GM12878 (cell line): Measurements from ENCODE around the gene EGR4. TPM values are rescaled to one million over a fixed set of nuclear protein-coding genes. Genes with fewer than 3 reads are reported as not detected.

Experiments used
- ASH2L ChIP-seq: fragments of 300-600, 200-600 bp; sonication (generic); IDR thresholded peaks from 2 replicates; pipeline ENCODE4 v1.6.1; 2017; ENCODE audit warnings: low read depth, mild to moderate bottlenecking, borderline replicate concordance
- BHLHE40 ChIP-seq, 2 experiments: fragments of 450-650 bp in 1 of 2; IDR thresholded peaks; 2 replicates each; pipeline ENCODE4 v1.6.1; 2011 to 2017; ENCODE audit warnings: low read depth in 2 of 2, borderline replicate concordance in 1 of 2, improper control_type of control experiment in 1 of 2, low read length in 1 of 2, mild to moderate bottlenecking in 1 of 2
- CHD1 ChIP-seq: IDR thresholded peaks from 2 replicates; pipeline ENCODE4 v1.6.1; 2012; ENCODE audit warnings: low read depth, low read length, improper control_type of control experiment
- DPF2 ChIP-seq: fragments of 450-650 bp; IDR thresholded peaks from 2 replicates; pipeline ENCODE4 v1.6.1; 2017; ENCODE audit warnings: mild to moderate bottlenecking
- EED ChIP-seq: sonication (generic); IDR thresholded peaks from 2 replicates; pipeline ENCODE4 v1.6.1; 2016; ENCODE audit warnings: antibody characterized with exemption, low read depth
- ETV6 ChIP-seq, 2 experiments: fragments of 450-650 bp in 1 of 2; IDR thresholded peaks in 1 of 2; conservative IDR thresholded peaks in 1 of 2; 2 replicates each; pipeline ENCODE4 v1.6.1; 2014; ENCODE audit warnings: antibody characterized with exemption in 1 of 2, borderline replicate concordance in 1 of 2, low read depth in 1 of 2, mild to moderate bottlenecking in 1 of 2, moderate library complexity in 1 of 2
- EZH2 ChIP-seq: IDR thresholded peaks from 2 replicates; pipeline ENCODE4 v1.6.1; 2012; ENCODE audit warnings: low read depth, mild to moderate bottlenecking, control low read depth, inconsistent platforms, low read length, borderline replicate concordance; ENCODE audit not compliant: control insufficient read depth
- HSF1 ChIP-seq: fragments of 150-350 bp; IDR thresholded peaks from 2 replicates; pipeline ENCODE4 v1.6.1; 2014; ENCODE audit warnings: mild to moderate bottlenecking, low read depth, low read length
- IKZF1 ChIP-seq: fragments of 450-650 bp; conservative IDR thresholded peaks from 2 replicates; pipeline ENCODE4 v1.6.1; 2017; ENCODE audit warnings: antibody characterized with exemption, mild to moderate bottlenecking
- MYC ChIP-seq: IDR thresholded peaks from 2 replicates; pipeline ENCODE4 v1.6.1; 2011; ENCODE audit warnings: mild to moderate bottlenecking, low read length, moderate library complexity, inconsistent platforms; ENCODE audit not compliant: insufficient read depth, insufficient replicate concordance, insufficient read length, severe bottlenecking
- PML ChIP-seq: IDR thresholded peaks from 2 replicates; pipeline ENCODE4 v1.6.1; 2012; ENCODE audit warnings: low read length, inconsistent platforms
- RUNX3 ChIP-seq: IDR thresholded peaks from 2 replicates; pipeline ENCODE4 v1.6.1; 2012; ENCODE audit warnings: low read length, inconsistent platforms
- SP1 ChIP-seq: IDR thresholded peaks from one replicate; pipeline ENCODE4 v1.6.1; 2011; ENCODE audit warnings: low read depth, low read length
- SPI1 ChIP-seq: IDR thresholded peaks from 2 replicates; pipeline ENCODE4 v1.6.1; 2011; ENCODE audit warnings: low read depth, mild to moderate bottlenecking, low read length, moderate library complexity, borderline replicate concordance; ENCODE audit not compliant: insufficient read depth
- SREBF1 ChIP-seq: IDR thresholded peaks from 2 replicates; pipeline ENCODE4 v1.6.1; 2012; ENCODE audit warnings: mild to moderate bottlenecking, low read length
- STAT3 ChIP-seq: IDR thresholded peaks from 2 replicates; pipeline ENCODE4 v1.6.1; 2011; ENCODE audit warnings: low read depth, low read length, improper control_type of control experiment
- YY1 ChIP-seq: IDR thresholded peaks from 2 replicates; pipeline ENCODE4 v1.6.1; 2011; ENCODE audit warnings: low read depth, mild to moderate bottlenecking, low read length
- polyA plus RNA-seq, 11 experiments: library from polyadenylated mRNA; depleted of rRNA in 4 of 11; unstranded in 6 of 11; stranded (reverse) in 5 of 11; fragments of >200 nt; fragmentation: Nextera tagmentation in 4 of 11; fragmentation: Illumina TruSeq in 1 of 11; extraction: Ambion mirVana in 4 of 11; extraction: Trizol in 1 of 11; gene quantifications; 1 replicate in 1 of 11; 2 replicates in 10 of 11; pipeline versions ENCODE4 v1.2.1 to v1.2.3, GENCODE V29; 2011 to 2016; ENCODE audit warnings: inconsistent platforms in 2 of 11, missing spikeins in 2 of 11, low read depth in 1 of 11
- total RNA-seq, 4 experiments: library from RNA; depleted of rRNA in 3 of 4; stranded (reverse); fragments of >200 nt in 3 of 4; fragmentation: Illumina TruSeq in 1 of 4; extraction: Trizol in 1 of 4; gene quantifications; 2 replicates each; pipeline versions ENCODE4 v1.2.1 to v1.2.3, GENCODE V29; 2013 to 2021

Gene EGR4
- total and polyA plus RNA-seq, 10 of the 15 experiments (the other 5 are each of a cell fraction or from before 2014, with no cell fraction given) = 0.07 TPM; not detected in 9

GRCh38 chr2:73285159-73285739 lies 8.1 kb downstream of the EGR4 start (continued):
- TF ChIP-seq ASH2L (no peak), CHD1 (no peak), BHLHE40 (IDR thresholded peaks at IDR 0.05; ENCODE audit: borderline replicate concordance in 1 of 2, low read depth in 2 of 2, low read length in 1 of 2) (peak; percentile 56 to 73; a peak in 2 of 4 replicates), SP1 (no peak), YY1 (no peak), SREBF1 (no peak), RUNX3 (peak; percentile 69), HSF1 (no peak), IKZF1 (no peak), EED (0 out of 2 replicates have a peak, but pooled peaks have one; percentile 43), SPI1 (peak; percentile 86), MYC (peak; percentile 66), DPF2 (no peak), STAT3 (no peak), PML (no peak), EZH2 (no peak), ETV6 (conservative IDR thresholded peaks at IDR 0.05 in 1 of 2, IDR thresholded peaks at IDR 0.05 in 1 of 2; ENCODE audit: borderline replicate concordance in 1 of 2, low read depth in 1 of 2) (no peak)
